ENCODE measurements around the gene KRTAP4-3. TPM values are rescaled to one million over a fixed set of nuclear protein-coding genes. Genes with fewer than 3 reads are reported as not detected.

KRTAP4-3 gene
- total and polyA plus RNA-seq, 10 of the 15 experiments (the other 5 are each of a cell fraction or from before 2014, with no cell fraction given) = not detected

DNA sequence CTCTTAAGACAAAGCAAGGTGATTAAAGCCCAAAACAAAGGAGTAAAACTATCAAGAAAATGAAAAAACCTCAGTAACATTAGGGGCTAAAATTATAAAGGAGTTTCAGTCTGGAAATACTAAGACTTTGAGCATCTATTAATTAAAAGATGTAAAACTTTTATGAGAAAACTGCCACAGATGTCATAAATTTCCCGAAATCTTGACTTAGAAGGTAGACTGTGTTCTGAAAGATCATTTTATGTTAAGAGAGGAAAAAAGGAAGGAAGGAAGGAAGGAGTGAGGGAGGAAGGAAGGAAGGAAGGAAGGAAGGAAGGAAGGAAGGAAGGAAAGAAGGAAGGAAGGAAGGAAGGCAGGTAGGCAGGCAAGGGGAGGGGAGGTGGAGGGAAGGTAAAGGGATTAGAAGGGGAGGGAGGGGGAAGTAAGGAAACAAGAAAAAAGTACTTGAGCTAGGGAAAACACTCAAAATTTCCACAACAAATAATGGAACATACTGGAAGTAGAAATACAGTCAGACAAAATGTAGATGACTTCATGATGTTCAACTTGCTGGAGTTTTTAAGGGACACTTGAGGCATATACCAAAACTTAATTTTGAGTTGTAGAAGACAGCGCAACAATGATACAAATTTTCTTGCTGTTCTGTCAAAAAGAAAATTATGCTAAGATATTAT, 20.4 kb downstream of the KRTAP4-3 start:
- H3K4me3 ChIP-seq = no peak overlapping the region
- H2AFZ ChIP-seq (ENCODE audit: control insufficient read depth, low read depth, low read length) = no peak overlapping the region
- ATAC-seq = no peak
- H3K36me3 ChIP-seq (ENCODE audit: control insufficient read depth in 2 of 2, insufficient read depth in 2 of 2, low read length in 1 of 2) = no peaks in the 10 kb centered on the region
- H3K9ac ChIP-seq (ENCODE audit: control insufficient read depth, insufficient read depth, low read length) = no peak overlapping the region
- in situ Hi-C loops (cut with MboI) (no loop called here), intact Hi-C loops (cut with micrococcal nuclease; ENCODE audit: unreplicated experiment) (no loop called here)
- H3K9me3 ChIP-seq (replicated peaks; ENCODE audit: control insufficient read depth, insufficient read depth, low read length) = no peaks in the 10 kb centered on the region; the same call in 2 of the 3 replicates
- ChIA-PET POLR2A (no interaction called here), RAD21 (ENCODE audit: unreplicated experiment) (no interaction called here), SMC1A (ENCODE audit: uncharacterized antibody, unreplicated experiment) (no interaction called here), CTCF (interaction anchor here (0.8 to 1.2 kb wide), 2 partner anchors 206 to 401 kb away, joined by 3 read pairs; no protein-coding TSS in a partner anchor)
- no TSS peak for BruUV-seq (replicated peaks)
- H4K20me1 ChIP-seq (ENCODE audit: control insufficient read depth, insufficient read depth) = no peaks in the 10 kb centered on the region
- no peaks in the 10 kb centered on the region for H3K27me3 ChIP-seq (replicated peaks in 1 of 2; ENCODE audit: control insufficient read depth in 2 of 2, insufficient read depth in 2 of 2, low read length in 1 of 2)
- TF ChIP-seq NR2C2 (IDR thresholded peaks at IDR 0.05; ENCODE audit: borderline replicate concordance, control insufficient read depth, insufficient read length, low read depth) (no peak), NR2C1 (IDR thresholded peaks at IDR 0.05) (no peak), ZNF207 (IDR thresholded peaks at IDR 0.05; ENCODE audit: borderline replicate concordance) (no peak), GATAD2B (conservative IDR thresholded peaks at IDR 0.05; ENCODE audit: low read depth) (no peak), RAD51 (IDR thresholded peaks at IDR 0.05) (no peak)
- TF ChIP-seq, protein P1, sequence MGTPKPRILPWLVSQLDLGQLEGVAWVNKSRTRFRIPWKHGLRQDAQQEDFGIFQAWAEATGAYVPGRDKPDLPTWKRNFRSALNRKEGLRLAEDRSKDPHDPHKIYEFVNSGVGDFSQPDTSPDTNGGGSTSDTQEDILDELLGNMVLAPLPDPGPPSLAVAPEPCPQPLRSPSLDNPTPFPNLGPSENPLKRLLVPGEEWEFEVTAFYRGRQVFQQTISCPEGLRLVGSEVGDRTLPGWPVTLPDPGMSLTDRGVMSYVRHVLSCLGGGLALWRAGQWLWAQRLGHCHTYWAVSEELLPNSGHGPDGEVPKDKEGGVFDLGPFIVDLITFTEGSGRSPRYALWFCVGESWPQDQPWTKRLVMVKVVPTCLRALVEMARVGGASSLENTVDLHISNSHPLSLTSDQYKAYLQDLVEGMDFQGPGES (IDR thresholded peaks at IDR 0.05) = no peak
- TF ChIP-seq, protein P2, sequence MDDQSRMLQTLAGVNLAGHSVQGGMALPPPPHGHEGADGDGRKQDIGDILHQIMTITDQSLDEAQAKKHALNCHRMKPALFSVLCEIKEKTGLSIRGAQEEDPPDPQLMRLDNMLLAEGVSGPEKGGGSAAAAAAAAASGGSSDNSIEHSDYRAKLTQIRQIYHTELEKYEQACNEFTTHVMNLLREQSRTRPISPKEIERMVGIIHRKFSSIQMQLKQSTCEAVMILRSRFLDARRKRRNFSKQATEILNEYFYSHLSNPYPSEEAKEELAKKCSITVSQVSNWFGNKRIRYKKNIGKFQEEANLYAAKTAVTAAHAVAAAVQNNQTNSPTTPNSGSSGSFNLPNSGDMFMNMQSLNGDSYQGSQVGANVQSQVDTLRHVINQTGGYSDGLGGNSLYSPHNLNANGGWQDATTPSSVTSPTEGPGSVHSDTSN (IDR thresholded peaks at IDR 0.05; ENCODE audit: insufficient replicate concordance, low read depth, low read length) = no peak
- TF ChIP-seq, protein P3, sequence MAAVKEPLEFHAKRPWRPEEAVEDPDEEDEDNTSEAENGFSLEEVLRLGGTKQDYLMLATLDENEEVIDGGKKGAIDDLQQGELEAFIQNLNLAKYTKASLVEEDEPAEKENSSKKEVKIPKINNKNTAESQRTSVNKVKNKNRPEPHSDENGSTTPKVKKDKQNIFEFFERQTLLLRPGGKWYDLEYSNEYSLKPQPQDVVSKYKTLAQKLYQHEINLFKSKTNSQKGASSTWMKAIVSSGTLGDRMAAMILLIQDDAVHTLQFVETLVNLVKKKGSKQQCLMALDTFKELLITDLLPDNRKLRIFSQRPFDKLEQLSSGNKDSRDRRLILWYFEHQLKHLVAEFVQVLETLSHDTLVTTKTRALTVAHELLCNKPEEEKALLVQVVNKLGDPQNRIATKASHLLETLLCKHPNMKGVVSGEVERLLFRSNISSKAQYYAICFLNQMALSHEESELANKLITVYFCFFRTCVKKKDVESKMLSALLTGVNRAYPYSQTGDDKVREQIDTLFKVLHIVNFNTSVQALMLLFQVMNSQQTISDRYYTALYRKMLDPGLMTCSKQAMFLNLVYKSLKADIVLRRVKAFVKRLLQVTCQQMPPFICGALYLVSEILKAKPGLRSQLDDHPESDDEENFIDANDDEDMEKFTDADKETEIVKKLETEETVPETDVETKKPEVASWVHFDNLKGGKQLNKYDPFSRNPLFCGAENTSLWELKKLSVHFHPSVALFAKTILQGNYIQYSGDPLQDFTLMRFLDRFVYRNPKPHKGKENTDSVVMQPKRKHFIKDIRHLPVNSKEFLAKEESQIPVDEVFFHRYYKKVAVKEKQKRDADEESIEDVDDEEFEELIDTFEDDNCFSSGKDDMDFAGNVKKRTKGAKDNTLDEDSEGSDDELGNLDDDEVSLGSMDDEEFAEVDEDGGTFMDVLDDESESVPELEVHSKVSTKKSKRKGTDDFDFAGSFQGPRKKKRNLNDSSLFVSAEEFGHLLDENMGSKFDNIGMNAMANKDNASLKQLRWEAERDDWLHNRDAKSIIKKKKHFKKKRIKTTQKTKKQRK (IDR thresholded peaks at IDR 0.05; ENCODE audit: low read depth, low read length) = no peak
- TF ChIP-seq, protein P4, sequence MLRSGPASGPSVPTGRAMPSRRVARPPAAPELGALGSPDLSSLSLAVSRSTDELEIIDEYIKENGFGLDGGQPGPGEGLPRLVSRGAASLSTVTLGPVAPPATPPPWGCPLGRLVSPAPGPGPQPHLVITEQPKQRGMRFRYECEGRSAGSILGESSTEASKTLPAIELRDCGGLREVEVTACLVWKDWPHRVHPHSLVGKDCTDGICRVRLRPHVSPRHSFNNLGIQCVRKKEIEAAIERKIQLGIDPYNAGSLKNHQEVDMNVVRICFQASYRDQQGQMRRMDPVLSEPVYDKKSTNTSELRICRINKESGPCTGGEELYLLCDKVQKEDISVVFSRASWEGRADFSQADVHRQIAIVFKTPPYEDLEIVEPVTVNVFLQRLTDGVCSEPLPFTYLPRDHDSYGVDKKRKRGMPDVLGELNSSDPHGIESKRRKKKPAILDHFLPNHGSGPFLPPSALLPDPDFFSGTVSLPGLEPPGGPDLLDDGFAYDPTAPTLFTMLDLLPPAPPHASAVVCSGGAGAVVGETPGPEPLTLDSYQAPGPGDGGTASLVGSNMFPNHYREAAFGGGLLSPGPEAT (IDR thresholded peaks at IDR 0.05; ENCODE audit: low read depth) = no peak
- TF ChIP-seq, protein P5, sequence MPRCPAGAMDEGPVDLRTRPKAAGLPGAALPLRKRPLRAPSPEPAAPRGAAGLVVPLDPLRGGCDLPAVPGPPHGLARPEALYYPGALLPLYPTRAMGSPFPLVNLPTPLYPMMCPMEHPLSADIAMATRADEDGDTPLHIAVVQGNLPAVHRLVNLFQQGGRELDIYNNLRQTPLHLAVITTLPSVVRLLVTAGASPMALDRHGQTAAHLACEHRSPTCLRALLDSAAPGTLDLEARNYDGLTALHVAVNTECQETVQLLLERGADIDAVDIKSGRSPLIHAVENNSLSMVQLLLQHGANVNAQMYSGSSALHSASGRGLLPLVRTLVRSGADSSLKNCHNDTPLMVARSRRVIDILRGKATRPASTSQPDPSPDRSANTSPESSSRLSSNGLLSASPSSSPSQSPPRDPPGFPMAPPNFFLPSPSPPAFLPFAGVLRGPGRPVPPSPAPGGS (IDR thresholded peaks at IDR 0.05; ENCODE audit: borderline replicate concordance, insufficient read depth, low read depth, low read length, poor library complexity, severe bottlenecking) = no peak
- TF ChIP-seq, protein P6, sequence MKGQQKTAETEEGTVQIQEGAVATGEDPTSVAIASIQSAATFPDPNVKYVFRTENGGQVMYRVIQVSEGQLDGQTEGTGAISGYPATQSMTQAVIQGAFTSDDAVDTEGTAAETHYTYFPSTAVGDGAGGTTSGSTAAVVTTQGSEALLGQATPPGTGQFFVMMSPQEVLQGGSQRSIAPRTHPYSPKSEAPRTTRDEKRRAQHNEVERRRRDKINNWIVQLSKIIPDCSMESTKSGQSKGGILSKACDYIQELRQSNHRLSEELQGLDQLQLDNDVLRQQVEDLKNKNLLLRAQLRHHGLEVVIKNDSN (IDR thresholded peaks at IDR 0.05; ENCODE audit: borderline replicate concordance, extremely low read length, insufficient read depth, low read depth, low read length) = no peak
- H3K79me2 ChIP-seq (ENCODE audit: control insufficient read depth, insufficient read depth, low read length) = no peaks in the 10 kb centered on the region
- no peak for FAIRE-seq
- no peak for DNase-seq (ENCODE audit: low read depth, low spot score)
- 50% methylated on average over 2 of the region's 2 CpGs for WGBS (ENCODE audit: insufficient coverage, insufficient replicate concordance, low lambda C conversion rate, missing lambda C conversion rate)
- H3K4me2 ChIP-seq (ENCODE audit: control insufficient read depth, insufficient read depth) = no peak overlapping the region
- no peaks in the 10 kb centered on the region for H3K4me1 ChIP-seq (ENCODE audit: control insufficient read depth, insufficient read depth, low read length)
- no peak overlapping the region for H3K27ac ChIP-seq (ENCODE audit: control insufficient read depth, insufficient read depth)
